ENCODE measurements around the gene IFITM5.
A peak's percentile ranks its signal among the peaks of the same experiment; 100 is the strongest.

GRCh38 chr11:289712-290620 is 9.4 kb downstream of the IFITM5 start:
- TF ChIP-seq CTCF (IDR thresholded peaks at IDR 0.05 in 8 of 11, conservative IDR thresholded peaks at IDR 0.05 in 3 of 11) (no peak), POLR2A (IDR thresholded peaks at IDR 0.05) (no peak), POLR2AphosphoS5 (IDR thresholded peaks at IDR 0.05) (peak in 1 of 3 donors; percentile 64)

Measured in spleen (tissue), 7 donors.